NCI-H1105 treated with DMSO at 0.1 percent for 48 hours (cell line): Measurements from ENCODE around the gene ZNF423.

Source experiments
- DNase-seq: peaks from one replicate; lab custom pipeline; 2025; lab: John Stamatoyannopoulos, UW

ZNF423 gene

GRCh38 chr16:49455991-49456745, 399.7 kb downstream of the ZNF423 start:
- no peak for DNase-seq

DNA sequence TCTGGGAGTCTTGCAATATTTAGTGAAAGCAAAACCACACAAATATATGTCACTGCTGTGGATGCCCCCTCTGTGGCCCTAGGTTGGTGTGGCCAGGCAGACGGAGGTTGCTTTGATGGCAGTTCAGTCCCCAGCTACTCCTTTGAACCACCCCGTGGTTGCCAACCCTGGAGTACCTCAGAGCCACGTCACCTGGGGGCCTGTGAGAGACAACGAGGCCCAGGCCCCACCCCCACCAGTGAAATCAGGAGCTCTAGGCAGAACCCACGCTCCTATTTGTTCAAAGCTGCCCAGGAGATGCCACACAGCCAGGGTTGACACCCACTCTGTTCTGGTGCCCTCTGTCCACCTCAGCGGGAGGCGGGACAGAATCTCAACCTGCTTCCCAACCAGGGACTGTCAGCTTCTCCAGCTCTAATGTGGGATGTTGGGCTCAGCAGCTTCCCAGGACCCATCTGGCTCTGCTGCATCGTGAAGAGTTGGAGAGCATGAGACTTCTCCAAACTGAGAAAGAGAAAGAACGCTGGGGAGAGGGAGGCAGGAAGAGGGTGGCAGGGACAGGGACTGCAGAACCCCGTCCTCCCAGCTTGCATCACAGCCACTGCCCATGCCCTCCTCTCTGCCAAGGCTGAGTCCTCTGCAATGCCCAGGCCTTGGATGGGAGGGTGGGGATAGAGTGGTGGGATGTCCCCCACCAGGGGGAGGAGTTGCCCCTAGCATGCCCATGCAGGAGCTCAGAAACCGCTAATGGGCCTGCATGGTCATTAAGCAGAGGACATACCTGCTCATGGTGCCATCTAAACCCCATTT, 400.5 kb downstream of the ZNF423 start:
- DNase-seq = no peak

GRCh38 chr16:49454426-49455180, 401.3 kb downstream of the ZNF423 start:
- DNase-seq = no peak

DNA sequence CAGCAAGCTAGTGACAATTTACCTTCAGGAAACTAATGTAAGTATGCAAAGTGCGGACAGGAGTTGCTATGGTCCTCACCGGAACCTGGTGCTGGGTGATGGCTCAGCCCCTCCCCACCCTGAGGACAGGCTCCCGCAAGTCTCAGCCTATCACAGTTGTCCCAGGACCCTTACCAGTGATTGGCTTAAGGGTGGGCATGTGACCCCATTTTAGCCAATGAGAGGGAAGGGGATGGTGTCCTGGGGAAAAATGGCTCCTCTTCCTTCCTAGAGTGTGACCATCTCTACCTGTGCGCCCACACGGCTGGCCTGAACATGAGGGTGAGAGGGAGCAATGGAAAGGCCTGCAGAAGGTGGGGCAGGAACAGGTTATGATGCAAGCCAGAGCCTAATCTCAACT, 401.9 kb downstream of the ZNF423 start:
- no peak for DNase-seq

- DNase-seq = no peak
These were observed 402.9 kb downstream of the ZNF423 start for GRCh38 chr16:49453021-49453420.

- DNase-seq = peak; percentile 72
These were observed 403.3 kb downstream of the ZNF423 start for GRCh38 chr16:49452578-49452977.

DNA sequence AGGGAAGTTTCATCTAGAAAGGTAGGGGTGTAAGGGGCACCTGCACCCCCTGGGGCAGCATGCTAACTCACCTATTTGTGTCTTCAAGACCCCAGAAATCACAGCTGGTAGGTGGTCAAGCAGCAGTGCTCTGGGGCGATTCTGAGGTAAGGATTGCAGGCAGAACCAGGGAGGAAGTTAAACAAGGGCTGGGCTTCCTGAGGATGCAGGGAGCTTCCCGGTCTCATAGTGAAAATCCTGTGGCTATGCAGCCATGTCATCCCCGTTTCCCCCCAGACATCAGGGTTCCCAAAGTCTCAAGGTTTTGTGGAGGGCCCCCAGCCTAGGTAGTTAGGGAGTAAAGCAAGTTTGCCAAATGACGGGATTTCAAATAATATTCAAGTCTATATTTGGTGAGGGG, 403.8 kb downstream of the ZNF423 start:
- DNase-seq = no peak

DNA sequence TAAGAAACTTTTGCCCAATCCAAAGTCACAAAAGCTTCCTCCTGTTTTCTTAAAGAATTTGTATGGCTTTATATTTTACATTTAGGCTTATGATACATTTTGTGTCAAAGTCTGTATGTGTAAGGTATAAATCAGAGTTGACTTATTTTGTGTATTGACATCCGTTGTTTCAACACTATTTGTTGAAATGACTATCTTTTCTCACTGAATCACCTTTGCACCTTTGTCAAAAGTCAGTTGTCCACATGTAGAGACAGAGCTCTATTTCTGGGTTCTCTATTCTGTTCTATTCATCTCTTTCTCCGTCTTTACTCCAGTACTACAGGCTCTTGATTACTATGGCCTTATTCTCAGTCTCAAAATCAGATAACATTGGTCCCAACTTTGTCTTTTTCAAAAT, 409.1 kb downstream of the ZNF423 start:
- no peak for DNase-seq

DNA sequence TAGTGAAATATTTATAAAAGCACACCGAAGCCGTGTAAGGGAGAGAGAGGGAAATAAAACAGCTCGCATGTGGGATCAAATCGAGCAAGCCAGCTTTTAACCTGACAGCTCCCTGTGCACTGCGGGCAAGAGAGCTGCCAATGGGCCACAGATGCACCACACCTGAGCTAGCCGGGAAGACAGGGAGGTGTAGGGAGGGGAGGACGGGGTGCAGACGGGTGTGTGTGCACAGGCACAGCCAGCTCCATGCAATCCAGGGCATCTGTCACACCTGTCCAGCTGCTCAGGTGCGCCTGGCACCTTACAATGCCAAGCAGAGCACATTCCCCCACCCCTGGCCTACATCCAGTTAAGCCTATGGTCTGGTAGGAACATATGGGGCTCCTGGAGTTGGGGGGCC, 412.3 kb downstream of the ZNF423 start:
- no peak for DNase-seq

DNA sequence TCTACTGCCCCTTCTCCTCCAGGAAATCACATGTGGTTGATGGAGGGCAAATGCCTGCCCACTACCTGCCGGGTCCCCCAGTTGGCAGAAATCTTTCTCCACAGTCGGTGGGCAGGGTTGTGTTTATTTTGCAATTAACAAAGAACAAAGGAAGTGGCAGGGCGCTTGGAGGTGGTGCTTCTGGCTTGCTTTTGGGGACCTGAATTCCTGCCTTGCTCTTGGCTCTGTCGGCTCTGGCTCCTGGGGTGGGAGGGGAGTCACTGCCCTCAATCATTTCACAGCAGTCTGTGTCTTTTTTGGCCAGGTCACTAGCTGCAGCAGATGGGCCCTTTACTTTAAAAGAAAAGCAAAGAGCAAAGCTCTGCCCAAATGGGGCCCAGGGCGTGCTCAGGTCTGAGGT, 413.1 kb downstream of the ZNF423 start:
- DNase-seq = peak; percentile 52

- DNase-seq = no peak
These were observed 414.5 kb downstream of the ZNF423 start for GRCh38 chr16:49441366-49441780.

DNA sequence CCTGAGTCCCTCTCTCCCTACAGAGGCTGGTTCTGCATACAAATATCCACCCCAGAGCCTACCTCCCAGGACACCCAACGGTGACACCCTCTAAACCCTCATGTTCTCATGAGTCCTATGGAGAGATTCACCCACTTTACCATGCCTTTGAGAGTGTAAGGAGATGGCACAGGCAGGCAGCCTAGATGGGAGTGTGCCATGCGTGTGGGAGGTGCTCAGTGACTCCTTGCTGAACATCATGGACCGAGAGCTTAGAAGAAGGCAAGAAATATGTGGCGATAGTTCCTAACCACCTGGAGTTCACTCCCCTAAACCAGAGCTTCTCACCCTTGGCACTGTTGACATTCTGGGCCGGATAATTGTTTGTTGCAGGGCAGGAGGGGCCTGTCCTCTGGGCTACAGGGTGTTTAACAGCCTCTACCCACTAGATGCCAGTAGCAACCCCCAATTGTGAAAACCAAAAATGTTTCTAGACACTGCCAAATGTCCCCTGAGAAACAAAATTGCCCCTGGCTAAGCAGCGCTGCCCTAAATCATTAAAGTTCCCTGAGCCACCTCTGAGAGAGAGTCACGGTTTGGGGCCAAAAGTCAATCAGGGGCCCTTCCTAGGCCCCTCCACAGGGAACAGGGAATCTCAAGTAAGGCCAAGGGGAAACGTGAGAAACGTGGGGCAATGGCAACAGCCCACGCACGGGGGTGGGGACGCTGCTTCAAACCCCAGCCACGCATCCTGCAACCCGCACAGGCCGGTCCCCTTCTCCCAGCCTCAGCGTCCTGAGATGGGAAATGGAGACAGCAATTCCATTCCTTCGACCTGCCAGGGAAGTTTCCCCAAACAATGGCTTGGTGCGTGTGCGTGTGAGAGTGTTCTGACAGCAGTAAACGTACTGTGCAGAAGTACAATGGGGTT, 415.5 kb downstream of the ZNF423 start:
- no peak for DNase-seq

DNA sequence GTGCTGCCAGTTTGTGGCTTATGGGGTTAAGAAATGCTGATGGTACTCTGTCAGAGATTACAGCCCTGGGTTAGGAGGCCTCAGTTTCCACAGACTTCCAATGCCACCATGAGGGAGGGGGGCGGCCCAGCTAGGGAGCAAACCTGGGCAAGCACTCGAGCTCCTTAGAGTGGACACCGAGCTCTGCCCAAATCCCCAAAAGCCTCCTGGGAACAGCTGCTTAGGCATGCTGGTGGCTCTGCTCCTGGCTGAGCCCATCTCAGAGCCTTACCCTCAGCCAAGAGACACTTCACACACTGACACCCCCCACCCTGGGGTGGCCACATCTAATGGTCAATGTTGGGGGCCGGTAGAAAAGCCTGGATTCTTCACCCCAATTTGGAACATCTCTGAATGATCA, 416.2 kb downstream of the ZNF423 start:
- no peak for DNase-seq

GRCh38 chr16:49439050-49439449, 416.9 kb downstream of the ZNF423 start:
- DNase-seq = no peak
